HG03442 (cell line): ENCODE measurements around the gene R3HDM2.
A peak's percentile ranks its signal among the peaks of the same experiment; 100 is the strongest.

Experiments
- ATAC-seq: cut with Tn5 transposase; IDR thresholded peaks from one replicate; pipeline ENCODE4 v1.9.1; 2021; ENCODE audit warnings: mild to moderate bottlenecking, moderate library complexity; ENCODE audit not compliant: unreplicated experiment

The R3HDM2 gene

DNA sequence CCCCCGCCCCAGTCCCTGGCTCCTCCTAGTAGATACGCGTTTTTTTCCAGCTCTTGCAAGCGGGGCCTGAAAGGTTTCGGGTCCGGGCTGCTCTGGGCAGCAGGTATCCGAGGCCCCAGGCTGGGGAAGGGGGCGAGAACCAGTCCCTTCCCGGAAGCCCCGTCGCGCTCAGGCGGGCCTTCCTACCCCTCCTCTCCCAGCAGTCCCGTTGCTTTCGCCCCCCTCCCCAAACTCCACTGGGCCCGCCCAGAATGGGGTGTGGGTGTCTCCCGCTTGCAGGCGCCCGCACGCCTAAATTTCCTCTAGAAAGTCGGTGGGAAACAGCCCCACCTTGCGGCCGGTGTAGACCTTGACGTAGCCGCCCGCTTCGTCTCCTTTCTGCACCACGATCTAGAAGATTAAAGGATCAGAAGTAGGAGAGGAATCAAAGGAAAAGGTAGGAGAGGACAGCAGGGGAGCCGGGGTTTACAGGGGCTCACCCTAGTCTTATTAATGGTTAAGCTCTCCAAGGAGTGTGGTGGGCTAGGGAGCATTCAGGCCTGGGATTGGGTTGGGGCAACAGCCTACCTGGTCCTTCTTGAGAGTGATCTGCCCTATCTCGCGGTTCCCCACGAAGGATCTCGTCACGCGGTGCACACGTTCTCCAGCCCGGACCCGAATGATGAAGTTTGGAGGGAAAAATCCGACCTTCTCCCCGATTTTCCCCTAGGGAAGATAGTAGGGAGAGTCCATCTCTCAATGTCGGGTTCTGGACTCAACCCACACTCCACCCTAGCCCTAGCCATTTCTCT lies 187.1 kb downstream of the R3HDM2 start:
- peak; percentile 25 for ATAC-seq

DNA sequence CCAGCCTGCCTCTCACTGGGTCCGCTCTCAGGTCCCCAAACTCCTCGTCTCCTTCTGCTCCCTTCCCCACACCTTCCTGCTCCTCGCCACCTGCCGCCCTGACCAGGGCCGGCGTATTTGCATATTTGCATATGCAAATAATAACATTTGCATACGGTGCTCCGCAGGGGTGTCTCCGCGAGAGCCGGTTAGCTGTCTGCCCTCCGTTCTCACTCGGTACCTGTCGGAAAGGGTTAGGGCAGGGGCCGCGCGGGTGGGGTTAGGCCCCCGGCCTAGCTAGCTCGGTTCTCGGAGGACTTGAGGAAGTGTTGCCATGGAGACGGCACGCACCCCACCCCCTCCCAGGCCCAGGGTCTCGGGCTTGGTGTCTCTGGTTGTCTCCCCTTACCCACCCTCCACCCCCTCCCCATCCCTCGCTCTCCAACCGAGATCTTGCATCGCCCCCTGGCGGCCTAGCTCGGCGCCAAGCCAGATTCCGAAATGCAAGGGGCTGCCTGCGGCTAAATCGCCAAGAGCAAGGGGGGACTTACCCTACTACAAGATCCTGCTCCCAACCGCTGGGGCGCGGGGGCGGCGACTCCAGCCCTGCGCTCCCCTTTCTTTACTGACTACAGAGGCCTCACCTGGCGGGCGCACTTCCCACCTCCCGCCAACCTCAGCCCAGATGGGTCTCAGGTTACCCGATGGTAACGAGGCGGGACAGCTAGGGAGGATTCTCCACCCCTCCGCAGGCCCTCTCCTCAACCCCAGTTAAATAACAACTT lies 188.0 kb downstream of the R3HDM2 start:
- ATAC-seq, result no peak

DNA sequence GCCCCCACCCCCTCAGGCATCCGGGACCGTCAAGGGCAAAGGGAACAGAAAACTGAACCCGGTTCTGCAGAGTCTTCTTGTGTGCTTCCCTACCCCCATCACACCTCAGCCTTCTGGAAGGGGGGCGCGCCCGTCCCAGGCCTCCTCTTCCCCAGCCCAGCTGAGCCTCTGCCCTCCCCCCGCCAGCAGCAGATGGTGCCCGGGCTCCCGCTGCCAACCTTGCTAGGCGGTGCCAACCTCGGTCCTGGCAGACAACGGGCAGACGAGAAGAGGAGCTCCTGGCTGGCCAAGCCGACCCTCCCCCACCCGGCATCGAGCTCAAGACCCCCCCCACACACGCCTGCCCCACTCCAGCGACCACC lies 188.5 kb downstream of the R3HDM2 start:
- ATAC-seq, result no peak

DNA sequence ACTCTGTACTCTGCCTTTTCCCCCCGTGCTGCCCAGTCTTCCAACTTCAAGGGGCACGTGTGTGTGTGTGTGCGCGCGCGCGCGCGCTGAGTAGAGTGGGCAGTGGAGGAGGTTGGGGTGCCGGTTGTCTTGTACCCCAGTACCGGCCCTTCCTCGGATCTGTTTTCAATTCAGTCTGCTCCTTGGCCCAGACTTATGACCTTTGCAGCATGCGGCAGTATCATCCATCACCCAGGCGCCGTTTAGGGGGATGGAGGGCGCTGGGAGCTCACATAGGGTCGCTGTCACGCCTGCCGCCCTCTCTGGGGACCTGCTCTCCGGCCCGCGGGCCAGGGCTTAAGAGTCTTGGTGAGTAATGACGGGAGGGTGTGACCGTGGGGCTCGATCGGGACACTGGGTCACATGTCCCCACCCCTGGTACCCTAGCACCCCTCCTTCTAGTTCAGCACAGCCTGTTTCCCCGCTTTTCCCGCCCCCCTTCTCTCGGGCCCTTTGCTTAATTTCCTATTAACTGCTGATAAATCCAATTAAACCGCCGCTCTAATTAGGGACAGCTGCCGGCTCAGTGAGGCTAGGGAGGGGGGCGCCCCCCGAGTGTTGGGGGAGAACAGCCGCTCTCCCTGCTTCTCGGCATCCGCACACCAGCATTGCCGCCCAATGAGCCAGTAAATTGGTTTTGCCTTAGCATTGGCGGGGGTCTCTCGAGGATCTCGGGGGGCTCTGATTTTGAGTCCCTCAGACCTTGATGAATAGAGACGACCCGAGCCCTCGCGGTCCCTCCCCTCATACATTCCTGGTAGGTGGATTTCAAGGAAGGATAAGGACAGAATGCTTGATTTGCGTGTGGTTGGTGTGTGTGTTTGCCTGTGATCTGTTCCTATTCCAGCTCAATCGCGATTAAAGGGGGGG lies 189.2 kb downstream of the R3HDM2 start:
- no peak for ATAC-seq

DNA sequence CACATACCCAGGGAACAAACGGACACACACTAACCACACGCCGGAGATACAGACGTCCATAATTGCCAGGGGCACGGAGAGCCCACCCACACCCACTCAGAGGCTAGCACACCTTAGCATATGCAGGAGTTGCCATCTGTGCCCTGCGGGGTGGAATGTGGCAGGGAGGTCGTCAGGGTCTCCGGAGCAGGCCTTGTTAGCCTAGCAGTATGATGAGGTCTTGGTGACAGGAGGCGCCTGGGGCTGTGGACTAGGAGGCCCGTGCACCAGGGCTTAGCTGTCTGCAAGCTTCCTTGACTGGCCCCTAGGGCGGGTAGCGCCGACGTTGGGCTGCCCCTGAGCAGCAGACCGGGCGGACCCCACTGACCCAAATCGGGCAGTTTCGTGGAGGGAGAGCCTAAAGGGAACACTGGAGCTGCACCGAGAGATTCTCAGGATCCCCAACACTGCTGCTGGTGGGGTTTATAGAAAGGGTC lies 189.9 kb downstream of the R3HDM2 start:
- no peak for ATAC-seq

DNA sequence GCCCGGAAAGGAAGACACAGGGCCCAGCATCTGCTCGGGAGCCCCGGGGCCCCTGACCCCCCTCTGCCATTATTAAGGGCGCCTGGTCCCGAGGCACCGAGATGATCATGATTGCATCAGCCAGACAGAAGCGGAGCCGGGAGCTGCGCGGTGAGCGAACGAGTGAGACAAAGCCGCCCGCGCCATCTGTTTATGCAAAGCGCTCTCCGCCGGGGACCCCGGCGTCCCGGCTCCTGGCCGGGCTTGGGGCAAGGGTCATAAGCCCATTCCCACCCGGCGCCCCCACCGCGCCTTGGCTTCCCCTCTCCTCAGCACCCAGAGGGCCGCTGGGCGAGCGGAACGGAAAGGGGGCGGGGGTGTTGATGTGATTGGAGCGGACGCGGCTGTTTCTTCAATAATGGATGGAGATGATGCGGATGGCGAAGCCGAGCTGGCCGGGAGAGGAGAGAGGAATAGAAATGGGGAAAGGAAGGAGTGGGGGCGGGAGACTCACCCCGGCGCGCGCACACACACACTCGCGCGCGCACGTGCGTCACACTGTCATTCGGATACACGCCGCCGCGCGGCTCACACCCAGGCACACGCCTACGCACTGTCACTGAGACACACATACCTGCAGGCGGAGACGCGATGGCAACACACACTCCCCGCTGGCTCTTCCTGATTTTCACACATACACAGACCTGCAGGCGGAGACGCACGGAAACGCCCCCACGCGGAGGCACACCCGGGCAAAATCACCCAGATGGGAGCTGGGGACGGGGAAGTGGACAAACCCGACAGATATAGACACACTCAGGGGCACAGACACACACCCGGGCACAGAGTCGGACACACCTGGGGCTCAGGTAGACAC lies 190.5 kb downstream of the R3HDM2 start:
- no peak for ATAC-seq

DNA sequence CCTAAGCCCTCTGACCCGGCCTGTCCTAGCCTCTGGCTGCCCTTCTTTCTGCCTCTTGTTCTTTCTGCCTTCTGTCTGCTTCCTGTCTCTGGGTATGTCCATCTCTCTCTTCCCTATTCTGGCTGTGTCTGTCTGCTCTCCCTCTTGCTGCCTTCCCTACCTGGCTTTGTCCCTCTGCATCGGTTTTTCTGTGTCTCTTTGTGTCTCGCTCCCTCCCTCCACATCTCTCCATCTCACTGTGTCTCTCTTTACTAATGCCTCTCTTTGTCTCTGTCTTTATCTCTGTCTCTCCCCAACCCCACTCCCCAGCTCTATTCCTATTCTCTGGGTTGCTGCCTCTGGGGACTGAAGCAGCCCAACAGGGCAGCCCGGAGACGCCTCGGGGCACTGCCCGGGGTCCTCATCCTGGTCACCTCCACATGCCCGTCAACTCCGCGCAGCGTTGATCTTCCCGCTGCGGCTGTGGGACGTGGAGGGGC lies 191.2 kb downstream of the R3HDM2 start:
- ATAC-seq, result no peak

DNA sequence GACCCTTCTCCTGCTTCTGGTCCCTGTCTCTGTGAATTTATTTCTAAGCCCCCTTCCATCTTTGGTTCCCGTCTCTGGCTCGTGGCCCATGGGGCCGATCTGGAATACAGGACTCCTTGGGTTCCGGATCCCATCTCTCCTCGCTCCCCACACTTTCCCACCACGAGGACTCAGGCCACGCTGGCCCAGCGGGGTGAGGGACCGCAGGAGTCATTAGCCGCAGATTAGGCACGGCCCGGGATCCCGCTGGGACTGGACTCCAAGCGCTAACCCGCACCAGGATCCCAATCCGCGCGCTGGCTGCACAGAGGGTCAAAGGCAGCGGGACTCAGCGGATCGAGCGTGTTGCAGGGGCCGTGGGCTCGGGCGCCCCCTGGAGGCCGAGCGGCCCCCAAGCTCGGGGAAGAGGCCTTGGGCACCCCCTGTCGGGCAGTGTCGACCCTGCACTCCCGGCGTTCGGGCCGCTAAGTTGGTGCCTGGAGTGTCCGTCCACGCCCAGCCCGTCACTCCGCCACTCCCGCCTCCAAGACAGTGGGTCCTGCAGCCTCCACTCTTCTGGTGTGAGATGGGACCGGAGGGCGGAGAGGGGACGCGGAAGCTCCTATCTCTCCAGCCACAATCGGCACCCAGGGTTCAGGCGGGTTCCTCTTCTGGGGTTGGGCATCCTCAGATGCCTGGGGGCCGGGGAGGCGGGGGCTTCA lies 191.8 kb downstream of the R3HDM2 start:
- ATAC-seq, result peak; percentile 62

DNA sequence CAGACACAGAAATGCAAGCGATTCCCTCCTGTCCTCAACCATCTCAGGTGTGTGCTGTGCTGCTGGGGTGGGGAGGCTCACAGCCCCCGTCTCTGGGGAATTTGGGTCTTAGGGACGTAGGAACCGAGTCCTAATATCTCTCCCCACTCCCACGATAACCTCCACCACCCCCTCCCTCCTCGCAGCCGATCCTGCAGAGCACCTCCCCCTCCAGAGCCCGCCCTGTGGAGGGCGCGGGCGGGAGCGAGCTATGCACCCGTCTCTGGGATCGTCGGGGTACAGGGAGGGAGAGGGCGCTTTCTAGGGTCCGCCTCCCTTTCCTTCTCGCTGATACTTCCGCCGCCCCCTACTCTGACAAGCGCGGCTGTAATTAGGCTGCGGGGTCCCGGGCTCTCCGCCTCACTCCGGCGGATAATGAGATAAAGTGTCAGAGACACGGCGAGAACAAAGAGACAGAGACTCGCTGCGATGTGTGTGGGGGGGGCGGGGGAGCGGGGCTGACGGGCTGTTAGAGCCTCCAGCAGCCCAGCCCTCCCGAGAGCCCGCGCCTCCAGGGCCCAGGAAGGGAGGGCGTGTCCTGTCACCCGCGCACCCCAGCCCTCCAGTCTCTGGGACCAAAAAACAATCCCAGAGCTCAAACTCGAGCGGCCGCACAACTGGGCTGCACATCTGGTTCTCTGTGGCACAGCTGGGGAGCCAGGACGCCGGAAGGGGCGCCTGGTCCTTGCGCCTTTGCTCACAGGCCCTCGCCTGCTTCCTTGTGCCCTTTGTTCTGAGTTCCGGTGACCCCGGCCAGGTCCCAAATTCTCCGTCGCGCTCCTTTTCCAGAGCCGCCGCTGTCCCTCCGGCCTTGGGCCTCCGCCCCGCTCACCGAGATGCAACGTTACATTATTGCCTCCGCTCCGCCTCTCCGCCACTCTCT lies 192.7 kb downstream of the R3HDM2 start:
- no peak for ATAC-seq

DNA sequence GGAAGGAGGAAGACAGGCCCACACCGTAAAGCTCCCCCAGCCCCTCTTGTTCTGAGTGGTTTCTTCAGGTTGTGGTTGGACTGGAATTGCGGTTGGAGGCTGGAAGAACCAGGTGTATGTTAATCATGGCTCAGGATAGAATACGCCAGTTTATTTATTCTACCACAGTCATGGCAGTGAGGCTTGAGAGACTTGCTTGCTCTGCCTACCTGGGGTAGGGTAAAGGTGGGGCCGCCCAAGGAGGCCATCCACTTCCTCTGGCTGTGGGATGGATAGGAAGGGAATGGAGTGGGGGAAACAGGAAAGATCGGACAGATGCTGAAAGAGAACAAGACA lies 193.3 kb downstream of the R3HDM2 start:
- ATAC-seq, result no peak

DNA sequence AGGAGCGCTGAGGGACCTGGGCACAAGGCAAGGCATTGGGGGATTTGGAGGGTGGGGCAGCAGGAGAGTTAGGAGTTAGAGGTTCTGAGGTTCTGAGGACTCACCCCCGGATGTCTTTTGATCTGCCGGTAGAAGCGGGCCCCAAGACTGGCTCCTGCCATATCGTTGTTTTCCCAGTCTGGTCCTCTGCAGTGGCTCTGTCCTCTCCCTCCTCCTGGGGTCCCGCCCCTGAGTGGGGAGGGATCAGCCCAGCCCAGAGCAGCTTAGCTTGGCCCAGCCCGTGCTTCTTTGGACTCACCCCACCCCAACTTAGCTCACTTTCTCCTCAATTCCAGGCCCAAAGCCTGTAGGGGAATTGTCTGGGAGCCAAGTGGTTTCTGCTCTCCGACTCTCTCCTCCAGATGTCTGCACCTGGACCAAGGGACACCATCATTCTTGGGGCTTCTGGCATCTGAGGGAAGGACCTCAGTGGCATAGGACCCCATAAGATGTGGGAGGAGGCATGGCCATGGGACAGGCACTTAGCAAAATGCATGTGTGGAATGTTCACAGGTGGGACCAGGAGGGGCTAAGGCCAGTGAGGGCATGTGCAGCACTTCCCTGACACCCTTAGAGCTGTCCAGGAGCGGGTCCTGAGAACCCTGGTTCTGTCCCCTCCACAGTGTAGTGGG lies 193.8 kb downstream of the R3HDM2 start:
- ATAC-seq, result no peak

DNA sequence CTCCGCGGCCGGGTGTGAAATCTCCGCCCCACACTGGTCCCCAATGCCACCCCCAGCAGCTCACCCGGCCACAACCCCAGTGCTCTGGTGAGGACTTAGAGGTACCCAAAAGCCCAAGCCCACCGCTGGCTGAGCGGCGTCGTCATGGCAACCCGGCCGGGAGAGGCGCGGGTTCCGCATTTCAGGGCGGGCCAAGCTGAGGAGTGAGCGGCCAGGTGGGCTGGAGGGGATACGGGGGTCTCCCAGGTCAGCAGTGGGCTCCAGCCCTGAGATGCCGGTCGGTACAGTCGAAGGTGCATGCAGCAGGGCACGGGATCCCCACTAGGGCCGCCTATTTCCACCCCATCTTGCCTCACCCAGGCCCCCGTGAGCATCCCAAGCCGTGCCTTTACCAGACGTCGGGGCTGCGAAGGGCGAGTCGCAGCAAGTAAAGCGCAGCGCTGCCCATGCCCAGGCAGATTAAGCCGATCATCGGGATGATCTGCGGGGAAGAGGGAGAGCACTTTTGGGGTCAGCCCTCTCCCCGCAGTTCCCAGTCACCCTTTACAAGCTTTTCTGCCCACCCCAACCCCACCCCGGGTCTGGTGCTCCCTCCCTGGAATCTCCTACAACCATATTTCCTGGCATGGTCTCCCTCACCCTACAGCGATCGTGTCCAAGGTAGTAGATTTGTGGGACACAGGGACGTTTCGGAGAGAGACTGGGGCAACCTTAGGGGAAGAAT lies 194.5 kb downstream of the R3HDM2 start:
- no peak for ATAC-seq

DNA sequence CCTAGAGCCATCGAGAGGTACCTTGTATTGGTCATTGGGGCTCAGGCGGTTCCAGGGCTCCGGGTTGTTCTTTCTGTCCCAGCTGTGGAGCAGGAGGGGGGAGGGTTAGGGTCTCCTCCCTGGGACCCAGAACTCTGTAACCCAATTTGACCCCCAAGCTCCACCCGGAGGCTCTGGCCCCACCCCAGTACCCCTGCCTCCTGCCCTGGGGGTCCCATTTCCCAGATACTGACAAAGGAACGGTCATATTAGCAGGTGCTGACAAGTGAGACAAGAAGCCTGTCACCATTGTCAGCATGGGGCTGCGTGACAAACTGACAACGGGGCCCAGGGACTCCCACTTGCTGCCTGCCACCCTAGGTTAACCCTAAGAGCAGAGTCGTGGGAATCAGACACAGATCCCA lies 195.1 kb downstream of the R3HDM2 start:
- no peak for ATAC-seq

DNA sequence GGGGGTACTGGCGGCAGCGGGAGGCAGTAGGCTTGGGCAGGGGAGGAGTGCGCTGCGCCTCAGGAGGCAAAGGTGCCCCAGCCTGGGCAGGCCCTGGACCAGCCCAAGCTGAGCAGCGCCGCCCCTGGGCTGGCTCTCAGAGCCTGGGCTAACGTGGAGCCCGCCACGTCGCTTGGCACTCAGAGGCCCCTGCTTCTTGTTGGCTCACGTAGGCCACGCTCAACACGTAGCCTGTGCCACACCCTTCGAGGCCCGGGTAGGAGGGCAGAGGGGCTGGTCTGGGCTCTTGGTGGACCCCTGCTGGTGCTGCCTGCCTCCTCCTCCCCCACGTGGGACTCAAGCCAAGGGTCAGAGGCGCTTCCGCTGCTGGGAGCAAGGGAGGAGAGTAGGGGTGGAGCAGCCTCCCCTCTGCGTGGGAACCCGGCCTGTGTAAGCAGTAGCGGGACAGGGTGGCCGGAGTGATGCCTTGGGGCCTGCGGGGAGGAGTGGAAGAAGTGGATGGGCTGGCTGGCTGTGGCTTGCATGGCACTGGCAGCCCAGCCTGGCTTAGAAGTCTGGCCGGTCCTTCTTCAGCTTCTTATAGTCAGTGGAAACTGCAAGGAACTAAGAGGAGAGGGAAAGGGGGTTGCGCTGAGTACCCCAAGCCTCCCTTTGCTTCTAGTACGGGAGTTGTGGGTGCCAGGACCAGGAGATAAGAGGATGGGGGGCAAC lies 195.7 kb downstream of the R3HDM2 start:
- no peak for ATAC-seq

DNA sequence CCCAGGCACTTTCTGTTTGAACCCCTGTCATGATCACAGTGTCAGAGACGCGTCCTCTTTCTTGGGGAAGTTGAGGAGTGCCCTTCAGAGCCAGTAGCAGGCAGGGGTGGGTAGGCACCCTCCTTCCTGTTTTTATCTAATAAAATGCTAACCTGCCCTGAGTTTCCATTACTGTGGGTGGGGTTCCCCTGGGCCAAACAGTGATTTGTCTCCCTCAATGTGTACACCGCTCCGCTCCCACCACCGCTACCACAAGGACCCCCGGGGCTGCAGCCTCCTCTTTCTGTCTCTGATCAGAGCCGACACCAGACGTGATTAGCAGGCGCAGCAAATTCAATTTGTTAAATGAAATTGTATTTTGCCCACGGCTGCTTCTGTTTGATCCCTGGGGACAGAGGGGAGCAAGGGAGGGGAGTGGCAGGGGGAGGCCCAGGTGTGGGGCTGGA lies 196.2 kb downstream of the R3HDM2 start:
- no peak for ATAC-seq

DNA sequence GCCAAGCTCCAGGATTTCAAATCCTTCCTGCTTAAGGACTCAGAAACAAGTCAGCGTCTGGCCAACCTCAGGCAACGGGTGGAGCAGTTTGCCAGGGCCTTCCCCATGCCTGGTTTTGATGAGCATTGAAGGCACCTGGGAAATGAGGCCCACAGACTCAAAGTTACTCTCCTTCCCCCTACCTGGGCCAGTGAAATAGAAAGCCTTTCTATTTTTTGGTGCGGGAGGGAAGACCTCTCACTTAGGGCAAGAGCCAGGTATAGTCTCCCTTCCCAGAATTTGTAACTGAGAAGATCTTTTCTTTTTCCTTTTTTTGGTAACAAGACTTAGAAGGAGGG lies 196.6 kb downstream of the R3HDM2 start:
- ATAC-seq, result no peak
